NCI-H510A treated with DMSO at 0.1 percent for 48 hours (cell line): ENCODE results near the gene ONECUT3.

Experiments used
- DNase-seq: peaks from one replicate; lab custom pipeline; 2025; lab: John Stamatoyannopoulos, UW

Gene ONECUT3

GRCh38 chr19:1814833-1815604 is 61.7 kb downstream of the ONECUT3 start:
- DNase-seq: no peak

- DNase-seq: no peak
Measured at GRCh38 chr19:1815605-1816529, 62.6 kb downstream of the ONECUT3 start.

GRCh38 chr19:1816530-1817298 is 63.4 kb downstream of the ONECUT3 start:
- DNase-seq: no peak

- DNase-seq: no peak
Measured at GRCh38 chr19:1817553-1818179, 64.4 kb downstream of the ONECUT3 start.

DNA sequence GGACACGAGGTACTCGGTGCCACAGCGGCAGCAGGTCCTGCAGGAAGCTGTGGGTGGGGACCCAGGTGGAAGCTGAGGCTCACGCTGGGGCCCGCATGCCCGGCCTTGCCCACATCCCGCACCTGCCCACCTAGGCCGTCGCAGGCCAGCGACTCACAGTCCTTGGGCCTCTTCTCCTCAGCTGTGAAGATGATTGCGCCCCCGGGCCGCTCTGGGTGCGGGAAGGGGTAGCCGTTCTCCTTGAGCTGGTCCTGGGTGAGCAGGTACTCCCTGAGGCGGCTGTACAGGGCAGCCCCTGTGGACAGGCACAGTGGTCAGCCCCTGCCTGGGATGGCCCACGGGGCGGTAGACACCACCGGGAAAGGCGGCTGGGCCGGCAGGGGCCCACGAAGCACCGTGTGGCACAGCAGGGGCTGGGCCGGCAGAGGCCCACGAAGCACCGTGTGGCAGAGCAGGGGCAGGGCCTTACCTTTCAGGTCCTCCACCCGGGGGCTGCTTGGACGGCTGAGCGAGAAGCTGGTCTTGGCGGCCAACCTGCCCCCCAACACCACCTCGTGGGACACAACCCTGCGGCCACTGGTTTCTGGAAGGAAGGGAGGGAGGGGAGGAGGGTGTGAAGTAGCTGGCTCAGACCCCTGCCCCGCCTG is 65.4 kb downstream of the ONECUT3 start:
- DNase-seq: no peak

GRCh38 chr19:1819341-1820255 is 66.3 kb downstream of the ONECUT3 start:
- DNase-seq: no peak

DNA sequence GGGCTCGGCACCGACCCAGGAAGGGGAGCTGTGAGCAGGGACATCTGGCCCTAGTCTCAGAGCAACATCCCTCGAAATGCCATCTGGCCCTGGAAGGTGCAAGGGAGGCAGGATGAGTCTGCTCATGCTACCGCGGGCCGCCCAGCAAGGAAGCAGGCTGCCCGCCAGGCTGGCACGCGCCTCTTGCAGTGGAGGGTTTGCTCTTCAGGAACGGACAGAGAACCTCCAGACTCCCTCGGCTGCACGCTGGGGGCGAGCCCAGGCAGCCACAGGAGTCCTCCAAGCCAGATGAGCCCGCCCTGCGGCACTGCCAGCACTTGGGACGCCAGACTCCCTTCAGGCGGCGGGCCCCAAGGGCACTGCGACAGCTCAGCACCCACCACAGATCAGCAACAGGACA is 68.9 kb downstream of the ONECUT3 start:
- DNase-seq: no peak

DNA sequence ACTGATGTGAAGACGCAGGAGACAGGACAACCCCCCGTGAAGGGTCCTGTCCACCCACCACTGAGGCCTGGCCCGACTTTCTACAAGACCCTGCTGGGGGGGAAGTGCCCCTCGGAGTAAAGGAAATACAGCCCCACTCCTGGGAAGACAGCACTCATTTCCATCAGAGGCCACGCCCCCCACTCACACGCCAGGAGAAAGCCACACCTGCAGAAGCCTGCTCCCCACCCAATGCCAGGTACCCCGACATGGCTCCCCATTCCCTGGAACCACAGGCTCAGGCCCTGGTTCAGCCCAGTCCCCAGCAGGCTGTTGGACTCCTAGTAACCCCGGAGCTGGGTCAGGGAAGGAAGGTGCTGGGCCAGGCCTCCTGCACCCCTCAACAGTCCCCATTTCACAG is 69.7 kb downstream of the ONECUT3 start:
- DNase-seq: no peak

- no peak for DNase-seq
Measured at GRCh38 chr19:1823539-1824251, 70.4 kb downstream of the ONECUT3 start.

GRCh38 chr19:1824252-1824622 is 70.9 kb downstream of the ONECUT3 start:
- DNase-seq: no peak

DNA sequence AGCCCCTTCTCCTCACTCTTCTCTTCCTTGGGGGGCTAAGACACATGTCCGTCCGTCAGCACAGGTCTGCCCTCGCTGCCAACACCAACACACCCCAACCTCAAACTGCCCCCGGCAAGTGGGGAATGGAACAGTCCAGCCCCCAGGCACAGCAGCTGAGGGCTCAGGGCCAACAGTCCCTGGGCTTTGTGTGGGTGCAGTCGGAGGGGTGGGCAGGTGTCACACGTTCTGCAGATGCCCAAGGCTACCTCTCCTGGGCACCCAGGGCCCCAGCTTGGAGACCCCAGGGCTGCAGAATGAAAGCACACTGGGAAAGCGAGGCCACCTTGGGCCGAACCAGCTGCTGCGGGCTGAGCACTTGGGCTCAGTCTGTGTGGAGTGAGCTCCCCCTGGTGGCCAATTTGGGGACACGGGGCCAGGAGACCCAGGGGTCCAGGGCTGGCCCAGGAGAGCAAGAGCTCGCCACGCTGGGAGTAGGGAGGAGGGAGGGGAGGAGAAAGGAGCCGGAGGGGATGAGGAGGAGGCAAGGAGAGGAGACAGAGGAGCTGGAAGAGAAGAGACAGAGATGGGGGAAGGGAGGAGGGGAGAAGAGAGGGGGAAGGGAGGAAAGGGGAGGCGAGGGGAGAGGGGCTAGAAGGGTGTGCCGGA is 72.7 kb downstream of the ONECUT3 start:
- DNase-seq: peak; percentile 18

GRCh38 chr19:1826557-1827521 is 73.5 kb downstream of the ONECUT3 start:
- DNase-seq: no peak

GRCh38 chr19:1827566-1828278 is 74.4 kb downstream of the ONECUT3 start:
- DNase-seq: no peak

GRCh38 chr19:1828279-1829238 is 75.3 kb downstream of the ONECUT3 start:
- no peak for DNase-seq

DNA sequence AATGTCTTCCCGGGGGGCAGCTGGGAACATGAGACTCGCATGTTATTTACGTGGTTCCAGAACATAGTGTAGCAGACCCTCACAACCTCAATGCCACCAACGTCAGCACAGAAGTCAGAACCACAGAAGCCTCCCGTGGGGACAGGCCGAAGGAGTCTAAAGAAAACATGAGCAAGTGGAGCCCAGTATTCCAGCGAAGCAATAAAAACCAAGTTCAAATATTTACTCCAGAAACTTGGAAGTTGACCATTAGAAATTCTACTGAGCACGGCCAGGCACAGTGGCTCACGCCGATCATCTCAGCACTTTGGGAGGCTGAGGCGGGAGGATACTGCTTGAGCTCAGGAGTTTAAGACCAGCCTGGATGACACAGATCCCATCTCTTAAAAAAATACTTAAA is 76.7 kb downstream of the ONECUT3 start:
- DNase-seq: no peak

DNA sequence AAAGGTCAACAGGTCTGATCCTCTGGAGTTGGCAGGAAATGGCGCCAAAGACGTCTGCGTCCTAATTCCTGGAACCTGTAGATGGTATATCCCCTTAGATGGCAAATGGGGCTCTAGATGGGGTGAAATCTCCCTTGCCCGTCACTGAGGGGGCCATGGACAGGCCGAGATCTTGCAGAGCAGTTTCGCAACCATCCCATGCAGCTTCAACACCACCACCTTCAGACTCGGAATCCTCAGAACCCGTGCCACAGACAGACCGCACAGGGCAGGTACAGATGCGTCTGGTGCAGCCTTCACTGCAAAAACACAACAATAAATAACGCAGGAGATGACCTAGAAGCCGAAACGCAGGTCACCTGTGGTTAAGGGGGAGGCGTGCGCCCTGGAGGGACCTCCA is 77.3 kb downstream of the ONECUT3 start:
- DNase-seq: no peak
